Neural progenitor cell (in vitro differentiated cells): ENCODE results near the gene SOCS6.

ENCODE experiments used
- CTCF ChIP-seq: fragments of 200-600 bp; sonication (generic); IDR thresholded peaks from 2 replicates; pipeline ENCODE4 v1.5.1; 2017; ENCODE audit warnings: antibody characterized with exemption, mild to moderate bottlenecking
- EZH2 ChIP-seq: fragments of 200-600 bp; sonication (generic); IDR thresholded peaks from 2 replicates; pipeline ENCODE4 v1.6.1; 2017; ENCODE audit warnings: antibody characterized with exemption, mild to moderate bottlenecking, moderate library complexity

- TF ChIP-seq CTCF (no peak), EZH2 (no peak)
These were observed 34.1 kb downstream of the SOCS6 start for GRCh38 chr18:70322928-70323327.
